Mesenteric fat pad (tissue), 1 donor: Measurements from ENCODE around the gene CHCHD3. TPM values are rescaled to one million over a fixed set of nuclear protein-coding genes. Genes with fewer than 3 reads are reported as not detected.

Experiments
- DNase-seq: peaks from one replicate; pipeline ENCODE4 v3.0.0-alpha.2; 2020; ENCODE audit warnings: low spot score
- total RNA-seq: library from RNA; stranded (reverse); fragmentation: NEBNext Ultra II Directional; extraction: Animal tissue kit (Norgen Biotek cat#: 25700); gene quantifications from one replicate; pipeline ENCODE4 v1.2.1, GENCODE V29; 2021
- donor health status: DM: yes; HTN: yes; CAD: no.

CHCHD3 gene
- total RNA-seq, 1 donor from 2014 or later = 55.5 TPM

DNA sequence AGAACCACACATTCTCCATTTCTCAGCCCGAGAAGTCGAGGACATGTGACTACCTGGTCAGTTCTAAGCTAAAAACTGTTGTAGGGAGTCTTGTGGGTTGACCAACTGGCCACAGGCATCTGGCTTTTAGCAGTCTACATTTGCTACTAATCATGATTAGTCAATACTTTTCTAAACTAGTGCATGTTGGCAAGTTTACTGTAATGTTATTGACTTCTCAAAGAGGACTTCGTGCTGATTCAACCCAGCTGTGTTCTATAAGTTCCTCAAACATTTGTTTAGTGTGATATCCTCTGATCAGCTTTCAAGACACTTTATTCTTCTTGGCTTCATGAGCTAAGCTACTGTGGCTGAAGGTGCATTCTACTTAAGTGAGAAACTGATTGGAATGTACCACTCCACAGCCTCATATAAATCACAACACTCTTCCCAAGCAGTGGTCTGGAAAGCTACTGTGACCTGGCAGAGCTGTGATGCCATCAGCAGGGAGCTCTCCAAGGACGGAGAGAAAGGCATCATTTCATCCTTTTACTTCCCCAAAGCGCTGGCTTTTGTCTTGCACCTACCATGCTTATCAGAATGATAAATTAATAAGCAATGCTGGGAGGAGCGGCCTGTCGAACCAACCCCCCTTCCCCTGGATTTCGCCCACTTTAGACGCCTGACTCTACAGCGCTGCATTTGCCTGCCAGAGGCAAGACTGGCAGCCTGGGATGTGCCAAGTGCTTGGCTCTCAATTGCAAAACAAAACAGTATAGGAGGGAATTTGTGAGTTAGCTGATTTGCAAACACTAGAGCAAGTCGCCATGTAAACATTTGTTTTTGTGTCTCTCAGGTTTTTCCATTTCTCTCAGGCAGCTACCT is 298.9 kb downstream of the CHCHD3 start:
- no peak for DNase-seq

- no peak for DNase-seq
Measured at GRCh38 chr7:132780822-132781221, 301.1 kb downstream of the CHCHD3 start.

DNA sequence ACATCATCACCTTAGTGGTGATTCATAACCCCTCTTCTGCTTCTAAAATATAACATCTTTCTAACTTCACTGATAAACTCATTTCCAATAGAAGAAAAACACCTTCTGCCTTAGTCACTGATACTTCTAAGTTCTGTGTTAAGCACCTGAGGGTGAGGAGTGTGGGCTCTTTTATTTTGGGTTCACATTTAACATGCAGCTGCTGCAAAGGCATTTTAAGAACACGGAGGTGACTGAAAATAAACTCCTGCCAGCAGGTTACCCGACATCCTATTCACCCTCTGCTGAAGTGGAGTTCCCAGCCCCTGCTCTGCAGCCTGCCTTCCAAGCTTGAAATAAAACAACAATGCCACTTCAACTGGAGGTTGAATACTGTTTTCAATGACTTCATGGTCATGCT is 302.7 kb downstream of the CHCHD3 start:
- DNase-seq = no peak

DNA sequence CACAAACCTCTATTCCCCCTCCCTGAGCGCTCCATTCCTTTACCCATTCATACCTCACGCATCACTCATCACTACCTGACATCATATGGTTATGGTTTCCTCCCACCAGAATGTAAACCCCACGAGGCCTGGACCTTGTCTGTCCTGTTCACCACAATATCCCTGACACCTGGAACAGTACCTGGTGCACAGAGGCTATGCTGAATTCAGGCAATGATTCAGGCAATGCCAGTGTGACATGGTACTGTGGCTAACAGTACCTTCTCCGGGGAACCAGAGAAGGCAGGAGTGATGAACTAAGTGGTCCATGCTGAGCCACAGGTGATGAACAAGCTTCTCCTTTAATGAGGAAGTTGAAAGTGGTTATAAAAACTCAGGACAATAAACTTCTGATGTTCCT is 303.1 kb downstream of the CHCHD3 start:
- no peak for DNase-seq

- no peak for DNase-seq
Measured at GRCh38 chr7:132777956-132778355, 303.9 kb downstream of the CHCHD3 start.

- no peak for DNase-seq
Measured at GRCh38 chr7:132777414-132777813, 304.5 kb downstream of the CHCHD3 start.

- DNase-seq = no peak
Measured at GRCh38 chr7:132776048-132776620, 305.8 kb downstream of the CHCHD3 start.

DNA sequence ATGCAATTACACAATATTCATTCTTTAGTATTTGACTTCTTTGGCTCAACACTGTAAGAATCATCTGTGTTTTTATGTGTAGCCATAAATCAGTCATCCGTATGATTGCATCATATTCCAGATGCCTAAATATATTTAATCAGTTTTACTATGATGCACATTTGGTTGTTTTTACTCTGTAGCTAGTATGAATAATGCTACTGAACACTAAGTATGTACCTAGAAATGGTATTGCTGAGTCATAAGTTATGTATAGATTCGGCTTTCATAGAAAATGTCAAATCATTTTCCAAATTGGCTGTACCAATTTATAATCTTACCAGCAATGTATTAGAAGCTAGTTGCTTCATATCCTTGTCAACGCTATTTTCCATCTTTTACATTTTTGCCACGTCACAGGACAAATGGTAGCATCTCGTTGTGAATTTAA is 308.3 kb downstream of the CHCHD3 start:
- no peak for DNase-seq

DNA sequence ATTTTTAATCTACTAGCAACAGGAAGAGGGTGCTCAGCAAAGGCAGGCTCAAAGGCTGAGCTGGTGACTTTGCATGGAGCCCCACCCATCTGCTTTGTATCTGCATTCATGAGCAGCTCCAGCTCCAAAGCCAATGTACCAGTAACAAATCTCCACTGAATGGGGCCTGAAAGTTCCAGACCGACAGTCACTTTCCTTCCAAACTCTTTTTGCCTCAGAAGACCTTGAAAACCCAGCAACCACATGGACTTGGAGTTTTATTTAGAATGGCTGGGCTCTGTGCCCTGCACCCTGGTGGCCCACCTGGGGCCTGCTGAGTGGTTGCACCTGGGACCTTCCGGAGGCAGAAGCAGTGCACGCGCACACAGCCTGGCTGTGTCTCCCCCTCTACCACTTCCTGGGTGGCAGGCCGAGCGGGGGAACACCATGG is 310.6 kb downstream of the CHCHD3 start:
- no peak for DNase-seq

- DNase-seq = no peak
Measured at GRCh38 chr7:132770055-132770454, 311.8 kb downstream of the CHCHD3 start.

GRCh38 chr7:132769280-132769679 is 312.6 kb downstream of the CHCHD3 start:
- no peak for DNase-seq

- no peak for DNase-seq
Measured at GRCh38 chr7:132768099-132768498, 313.8 kb downstream of the CHCHD3 start.

GRCh38 chr7:132767378-132767777 is 314.5 kb downstream of the CHCHD3 start:
- no peak for DNase-seq

GRCh38 chr7:132766660-132767059 is 315.2 kb downstream of the CHCHD3 start:
- DNase-seq = no peak

GRCh38 chr7:132765861-132766260 is 316.0 kb downstream of the CHCHD3 start:
- no peak for DNase-seq

DNA sequence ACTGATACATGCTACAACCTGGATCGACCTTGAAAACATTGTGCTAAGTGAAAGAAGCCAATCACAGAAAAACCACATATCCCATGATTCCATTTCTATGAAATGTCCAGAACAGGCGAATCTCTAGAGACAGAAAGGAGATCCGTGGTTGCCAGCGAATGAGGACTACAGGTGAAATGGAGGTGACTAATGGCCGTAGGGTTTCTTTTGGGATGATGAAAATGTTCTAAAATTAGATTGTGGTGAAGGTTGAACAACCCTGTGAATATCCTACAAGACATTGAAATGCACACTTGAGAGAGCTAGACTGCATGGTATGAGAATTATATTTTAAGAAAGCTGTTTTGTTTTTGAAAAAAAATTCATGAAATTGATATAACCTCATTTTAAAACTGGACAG is 317.1 kb downstream of the CHCHD3 start:
- no peak for DNase-seq

GRCh38 chr7:132760866-132761265 is 321.0 kb downstream of the CHCHD3 start:
- DNase-seq = no peak

- DNase-seq = no peak
Measured at GRCh38 chr7:132760244-132760623, 321.7 kb downstream of the CHCHD3 start.

DNA sequence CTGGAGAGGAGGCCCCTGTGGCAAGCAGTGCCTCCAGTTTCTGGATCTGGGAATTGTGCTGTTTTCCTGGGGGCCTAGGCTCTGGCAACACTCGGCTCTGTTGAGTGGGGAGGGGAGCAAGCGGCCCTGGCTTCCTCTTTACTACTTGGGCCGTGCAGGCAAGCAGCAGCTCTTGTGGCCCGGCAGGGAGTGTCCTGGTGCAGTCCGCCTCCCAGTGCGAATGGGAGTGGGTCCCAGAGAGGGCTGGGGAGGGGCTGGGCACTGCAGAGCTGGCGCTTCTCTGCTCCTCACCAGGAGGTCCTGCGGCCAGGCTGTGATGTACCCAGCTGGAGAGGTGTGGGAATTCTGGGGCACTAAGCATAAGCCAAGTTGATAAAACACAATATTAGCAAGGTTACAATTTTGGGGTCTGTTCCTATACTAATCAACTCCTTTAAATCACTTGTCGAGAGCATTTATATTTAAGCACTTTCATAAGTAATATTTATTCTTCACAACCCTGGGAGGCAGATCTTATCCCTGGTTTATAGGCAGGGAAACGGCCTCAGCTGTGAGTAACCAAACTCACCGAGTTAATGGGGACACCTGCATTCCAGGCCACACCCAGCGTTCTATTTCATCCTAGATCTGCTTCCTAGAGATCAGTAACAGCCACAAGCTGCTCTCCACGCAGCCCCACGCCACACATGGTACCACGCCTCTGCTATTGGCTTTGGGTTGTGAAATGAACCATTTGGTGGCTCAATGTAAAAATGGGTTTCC is 322.2 kb downstream of the CHCHD3 start:
- DNase-seq = no peak

DNA sequence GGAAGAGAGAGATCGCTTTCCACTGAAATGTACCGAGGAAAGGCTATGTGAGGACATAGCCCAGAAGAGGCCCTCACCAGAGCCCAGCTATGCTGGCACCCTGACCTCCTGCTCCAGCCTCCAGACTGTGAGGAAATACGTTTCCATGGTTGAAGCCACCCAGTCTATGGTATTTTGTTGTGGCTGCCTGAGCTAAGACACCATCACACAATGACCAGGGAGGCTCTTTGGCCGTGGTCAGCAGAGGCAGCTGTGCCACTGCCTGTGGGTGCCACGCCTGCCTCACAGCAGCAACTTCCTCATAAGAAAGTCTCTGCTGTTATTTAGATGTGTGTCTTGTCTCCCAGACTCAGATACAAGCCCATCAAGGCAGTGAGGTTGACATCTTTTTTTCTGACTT is 322.9 kb downstream of the CHCHD3 start:
- no peak for DNase-seq

DNA sequence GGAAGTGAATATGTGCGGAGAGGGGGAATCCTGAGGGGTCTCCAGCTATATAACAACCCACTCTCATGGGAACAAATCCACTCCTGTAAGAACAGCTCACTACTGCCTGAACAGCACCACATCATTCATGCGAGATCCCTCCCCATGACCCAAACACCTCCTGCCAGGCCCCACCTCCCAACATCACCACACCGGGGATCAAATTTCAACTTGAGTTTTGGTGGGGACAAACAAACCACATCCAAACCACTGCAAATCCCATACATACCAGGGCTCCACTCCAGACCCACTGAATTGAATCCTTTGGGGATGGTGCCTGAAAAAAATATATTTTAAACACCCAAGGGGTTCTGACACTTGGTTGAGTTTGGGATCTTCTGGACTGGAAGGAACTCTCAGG is 324.1 kb downstream of the CHCHD3 start:
- no peak for DNase-seq

DNA sequence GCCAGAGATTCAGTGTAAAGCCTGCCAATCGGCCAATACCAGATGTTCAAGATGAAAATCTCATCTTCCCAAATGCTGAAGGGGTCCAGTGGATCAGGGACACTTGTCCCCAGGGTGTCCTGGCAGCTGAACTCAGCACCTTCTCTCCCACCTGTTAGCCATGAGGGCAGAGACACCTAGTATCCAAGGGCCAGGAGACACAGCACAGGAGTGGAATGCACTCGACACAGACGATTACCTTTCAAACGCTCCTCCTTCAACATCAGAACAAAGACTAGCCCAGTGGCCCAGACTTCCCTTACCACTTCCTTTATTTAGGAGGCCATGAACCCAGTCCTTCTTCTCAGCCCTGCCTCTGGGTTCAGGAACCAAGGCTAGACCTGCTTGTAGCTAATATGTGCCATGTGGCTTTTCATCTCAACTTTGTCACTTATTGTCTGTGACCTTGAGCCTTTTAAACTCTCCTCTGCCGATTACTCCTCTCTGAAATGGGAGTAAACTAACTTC is 325.4 kb downstream of the CHCHD3 start:
- DNase-seq = no peak
